HG02970 (cell line): ENCODE results near the gene FYB1.

Source experiments
- ATAC-seq: cut with Tn5 transposase; IDR thresholded peaks from one replicate; pipeline ENCODE4 v1.9.1; 2021; ENCODE audit warnings: mild to moderate bottlenecking, moderate library complexity, moderate number of reproducible peaks; ENCODE audit not compliant: unreplicated experiment, low FRiP score

FYB1 gene

GRCh38 chr5:39208471-39208870 lies 10.9 kb downstream of the FYB1 start:
- ATAC-seq: no peak

- no peak for ATAC-seq
Measured at GRCh38 chr5:39207345-39208045, 11.9 kb downstream of the FYB1 start.

GRCh38 chr5:39206630-39207321 lies 12.6 kb downstream of the FYB1 start:
- no peak for ATAC-seq

GRCh38 chr5:39205550-39205949 lies 13.8 kb downstream of the FYB1 start:
- ATAC-seq: no peak

GRCh38 chr5:39203951-39204350 lies 15.4 kb downstream of the FYB1 start:
- no peak for ATAC-seq

- no peak for ATAC-seq
Measured at GRCh38 chr5:39203275-39203922, 16.0 kb downstream of the FYB1 start.

GRCh38 chr5:39202597-39203274 lies 16.6 kb downstream of the FYB1 start:
- no peak for ATAC-seq

- ATAC-seq: no peak
Measured at GRCh38 chr5:39201781-39202596, 17.4 kb downstream of the FYB1 start.

GRCh38 chr5:39201160-39201780 lies 18.1 kb downstream of the FYB1 start:
- ATAC-seq: no peak

GRCh38 chr5:39200081-39200480 lies 19.3 kb downstream of the FYB1 start:
- no peak for ATAC-seq

- ATAC-seq: no peak
Measured at GRCh38 chr5:39199335-39199734, 20.0 kb downstream of the FYB1 start.

GRCh38 chr5:39198127-39198526 lies 21.2 kb downstream of the FYB1 start:
- ATAC-seq: no peak

- ATAC-seq: no peak
Measured at GRCh38 chr5:39197556-39197955, 21.8 kb downstream of the FYB1 start.

GRCh38 chr5:39195198-39195826 lies 24.1 kb downstream of the FYB1 start:
- ATAC-seq: no peak

GRCh38 chr5:39194466-39195136 lies 24.8 kb downstream of the FYB1 start:
- no peak for ATAC-seq

- ATAC-seq: no peak
Measured at GRCh38 chr5:39193553-39194465, 25.6 kb downstream of the FYB1 start.

GRCh38 chr5:39192450-39193160 lies 26.8 kb downstream of the FYB1 start:
- no peak for ATAC-seq
